GM20431 (cell line): ENCODE results near the gene CCDC63.
"Not testable (repeated sequence)": the region's sequence is repeated elsewhere in the genome, so short reads cannot be mapped to it uniquely, and the experiment has no call there.

Experiments used
- in situ Hi-C: fragments of 300-500 bp; cut with MseI, MboI; formaldehyde crosslinking; loops from one replicate; pipeline ENCODE4 v1.15.0; 2020; ENCODE audit warnings: low sequenced_read_pairs; ENCODE audit not compliant: unreplicated experiment

The CCDC63 gene

DNA sequence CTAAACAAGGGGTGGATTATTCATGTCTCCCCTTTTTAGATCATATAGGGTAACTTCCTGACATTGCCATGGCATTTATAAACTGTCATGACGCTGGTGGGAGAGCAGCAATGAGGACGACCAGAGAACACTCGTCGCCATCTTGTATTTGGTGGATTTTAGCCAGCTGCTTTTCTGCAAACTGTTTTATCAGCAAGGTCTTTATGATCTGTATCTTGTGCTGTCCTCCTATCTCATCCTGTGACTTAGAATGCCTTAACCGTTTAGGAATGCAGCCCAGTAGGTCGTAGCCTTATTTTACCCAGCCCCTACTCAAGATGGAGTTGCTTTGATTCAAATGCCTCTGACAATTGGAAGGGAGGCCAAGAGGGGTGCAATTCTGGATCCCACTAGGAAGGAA is 5.8 kb upstream of the CCDC63 start:
- in situ Hi-C loops = loop anchor here (25.0 kb wide), 1 partner anchor 129 kb away; no protein-coding TSS in a partner anchor

GRCh38 chr12:110844131-110844530 is 2.7 kb upstream of the CCDC63 start:
- in situ Hi-C loops = loop anchor here (25.0 kb wide), 1 partner anchor 132 kb away; no protein-coding TSS in a partner anchor

- in situ Hi-C loops = loop anchor here (25.0 kb wide), 1 partner anchor 132 kb away; no protein-coding TSS in a partner anchor
Measured at GRCh38 chr12:110844551-110845338, 2.0 kb upstream of the CCDC63 start.

DNA sequence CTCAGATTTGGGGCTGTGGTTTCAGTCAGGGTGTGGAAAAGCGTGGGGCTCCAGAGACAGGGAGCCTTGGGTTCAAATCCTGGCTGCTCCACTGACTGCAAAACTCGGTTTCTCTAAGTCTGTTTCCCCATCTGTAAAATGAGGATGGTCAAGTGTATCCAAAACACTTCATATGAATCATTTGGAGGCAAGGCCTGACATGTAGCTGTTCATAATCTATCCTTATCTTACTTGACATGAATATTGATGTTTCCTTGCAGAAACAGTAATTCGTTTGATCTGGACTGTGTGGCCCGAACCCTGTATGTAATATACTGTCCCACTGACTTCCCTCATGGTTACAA is 1.5 kb upstream of the CCDC63 start:
- in situ Hi-C loops = loop anchor here (25.0 kb wide), 1 partner anchor 133 kb away; no protein-coding TSS in a partner anchor

DNA sequence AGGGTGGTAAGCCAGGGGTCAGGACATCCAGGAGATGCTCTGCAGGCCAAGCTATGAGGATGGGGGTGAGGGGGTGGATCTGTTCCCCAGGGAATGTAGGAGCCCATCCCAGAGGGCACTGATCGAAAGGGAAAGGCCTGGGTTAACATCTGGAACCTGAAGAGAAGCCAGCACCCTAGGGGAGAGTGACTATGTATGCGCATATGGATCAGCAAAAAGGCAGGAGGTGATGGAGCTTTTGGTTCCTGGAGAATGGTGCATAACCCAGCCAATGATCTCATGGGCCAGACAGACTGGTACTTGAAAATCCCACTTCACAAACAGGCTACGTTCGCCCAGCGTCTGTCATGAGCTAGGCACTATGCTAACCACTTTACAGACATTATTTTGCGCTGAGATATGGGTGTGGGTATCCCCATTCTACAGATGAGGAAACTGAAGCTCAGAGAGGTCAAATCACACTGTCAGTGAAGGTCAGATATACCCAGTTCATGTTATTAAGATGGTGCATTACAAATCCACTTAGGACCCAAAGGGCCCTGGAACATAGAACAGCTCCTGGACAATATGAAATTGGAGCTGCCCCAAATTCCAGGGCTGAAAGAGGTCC is 1.6 kb downstream of the CCDC63 start:
- in situ Hi-C loops = loop anchor here (25.0 kb wide), 1 partner anchor 136 kb away; no protein-coding TSS in a partner anchor

GRCh38 chr12:110849221-110849620 is 2.4 kb downstream of the CCDC63 start:
- in situ Hi-C loops = loop anchor here (25.0 kb wide), 1 partner anchor 137 kb away; no protein-coding TSS in a partner anchor

GRCh38 chr12:110849748-110850403 is 3.1 kb downstream of the CCDC63 start:
- in situ Hi-C loops = loop anchor here (25.0 kb wide), 1 partner anchor 138 kb away; no protein-coding TSS in a partner anchor

- in situ Hi-C loops = no loop called here
Measured at GRCh38 chr12:110850762-110851161, 4.0 kb downstream of the CCDC63 start.

DNA sequence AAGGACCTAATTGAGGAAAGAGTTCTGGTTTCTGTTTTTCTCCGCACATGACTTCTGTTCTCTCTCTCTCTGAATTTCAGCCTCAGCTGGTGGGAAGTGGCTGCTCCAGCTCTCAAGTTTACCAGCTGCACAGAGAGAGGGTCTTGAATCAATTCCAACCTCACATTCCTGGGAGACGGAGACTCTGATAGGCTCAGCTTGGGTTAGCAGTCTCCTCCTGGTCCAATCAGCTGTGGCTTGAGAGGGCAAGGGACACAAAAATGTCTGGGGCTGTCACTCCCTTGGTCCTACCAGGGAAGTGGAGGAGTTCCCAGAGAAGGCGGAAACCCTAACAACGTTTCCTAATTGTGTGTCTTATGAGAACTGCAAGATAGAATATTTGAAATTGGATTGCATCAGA is 7.0 kb downstream of the CCDC63 start:
- in situ Hi-C loops = no loop called here

- in situ Hi-C loops = no loop called here
Measured at GRCh38 chr12:110856542-110856941, 9.8 kb downstream of the CCDC63 start.

DNA sequence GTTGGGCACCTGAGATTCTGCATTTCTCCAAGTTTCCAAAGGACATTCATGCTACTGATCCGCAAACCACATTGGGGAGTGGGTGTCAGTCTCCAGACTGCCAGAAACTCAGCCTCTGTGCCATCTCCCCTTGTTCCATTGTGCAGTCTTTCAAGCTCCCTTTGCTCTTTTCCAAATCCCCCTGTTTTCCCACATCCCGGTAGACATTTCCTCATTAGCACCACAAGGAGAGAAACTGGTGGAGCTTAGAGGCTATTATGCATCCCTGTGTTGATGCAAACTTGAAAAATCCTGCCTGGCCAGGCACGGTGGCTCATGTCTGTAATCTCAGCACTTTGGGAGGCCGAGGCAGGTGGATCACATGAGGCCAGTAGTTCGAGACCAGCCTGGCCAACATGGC is 10.7 kb downstream of the CCDC63 start:
- in situ Hi-C loops = no loop called here

DNA sequence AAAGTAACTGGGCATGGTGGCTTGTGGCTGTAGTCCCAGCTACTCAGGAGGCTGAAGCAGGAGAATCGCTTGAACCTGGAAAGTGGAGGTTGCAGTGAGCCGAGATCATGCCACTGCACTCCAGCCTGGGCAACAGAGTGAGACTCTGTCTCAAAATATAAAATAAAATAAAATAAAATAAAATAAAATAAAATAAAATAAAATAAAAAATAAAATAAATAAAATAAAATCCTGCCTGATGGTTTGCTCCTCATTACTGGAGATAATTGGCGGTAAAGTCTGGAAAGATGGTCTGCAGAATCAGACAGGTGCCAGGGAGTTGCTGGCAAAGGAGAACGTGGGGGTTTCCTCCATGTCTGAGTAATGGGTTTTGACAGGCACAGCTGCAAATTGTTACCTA is 11.2 kb downstream of the CCDC63 start:
- in situ Hi-C loops = not testable (repeated sequence)

DNA sequence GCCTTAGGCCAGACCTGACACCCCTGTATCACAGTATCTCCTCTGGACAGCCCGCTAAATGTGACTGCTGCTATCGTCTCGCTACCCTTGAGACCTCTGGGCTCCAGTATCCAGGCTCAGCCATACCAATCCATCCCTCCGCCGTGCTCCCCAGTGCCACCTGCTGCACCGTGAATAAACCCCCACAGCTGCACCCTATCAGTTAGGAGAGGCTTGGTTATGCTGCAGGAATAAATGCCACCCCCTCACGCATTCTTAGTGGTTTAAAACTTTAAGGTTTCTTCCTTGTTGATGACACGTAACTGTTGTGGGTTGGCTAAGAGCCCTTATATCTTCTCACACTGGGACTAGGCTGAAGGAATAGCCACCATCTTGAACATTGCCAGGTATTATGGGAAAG is 12.1 kb downstream of the CCDC63 start:
- in situ Hi-C loops = no loop called here

- in situ Hi-C loops = no loop called here
Measured at GRCh38 chr12:110860833-110861296, 14.1 kb downstream of the CCDC63 start.

DNA sequence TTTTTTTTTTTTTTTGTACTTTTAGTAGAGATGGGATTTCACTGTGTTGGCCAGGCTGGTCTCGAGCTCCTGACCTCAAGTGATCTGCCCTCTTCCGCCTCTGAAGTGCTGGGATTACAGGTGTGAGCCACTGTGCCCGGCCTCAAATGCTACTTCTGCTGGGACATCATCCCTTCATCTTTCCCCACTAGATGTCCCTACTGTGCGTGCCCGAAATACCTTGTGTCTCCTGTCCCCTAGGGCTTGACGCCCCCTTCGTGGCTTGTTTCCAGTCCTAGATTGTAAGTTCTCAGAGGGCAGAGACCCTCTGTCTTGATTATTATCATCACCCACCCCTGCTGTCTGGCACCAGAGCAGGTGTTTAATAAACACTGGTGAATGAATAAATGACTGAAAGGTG is 14.9 kb downstream of the CCDC63 start:
- in situ Hi-C loops = no loop called here

DNA sequence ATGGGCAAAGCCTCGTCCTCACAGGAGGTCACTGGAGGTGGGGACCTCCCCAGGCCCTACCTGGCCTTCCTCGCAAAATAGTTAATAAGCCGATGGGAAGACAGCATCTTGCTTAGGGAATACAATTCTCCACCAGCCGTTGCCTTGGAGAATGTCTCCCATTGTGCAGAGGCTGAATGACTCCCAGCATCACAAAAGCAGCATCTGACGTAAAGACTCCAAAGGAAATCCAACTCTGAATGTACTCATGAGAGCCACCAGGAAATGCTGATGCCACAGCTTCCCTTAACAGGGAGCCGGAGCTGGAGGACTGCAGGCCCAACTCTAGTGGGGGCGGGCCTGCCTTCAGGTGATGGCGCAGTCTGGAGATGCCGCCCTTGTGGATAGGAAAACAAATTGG is 15.5 kb downstream of the CCDC63 start:
- in situ Hi-C loops = no loop called here

- in situ Hi-C loops = no loop called here
Measured at GRCh38 chr12:110863161-110863560, 16.4 kb downstream of the CCDC63 start.

- in situ Hi-C loops = no loop called here
Measured at GRCh38 chr12:110865521-110865920, 18.7 kb downstream of the CCDC63 start.

DNA sequence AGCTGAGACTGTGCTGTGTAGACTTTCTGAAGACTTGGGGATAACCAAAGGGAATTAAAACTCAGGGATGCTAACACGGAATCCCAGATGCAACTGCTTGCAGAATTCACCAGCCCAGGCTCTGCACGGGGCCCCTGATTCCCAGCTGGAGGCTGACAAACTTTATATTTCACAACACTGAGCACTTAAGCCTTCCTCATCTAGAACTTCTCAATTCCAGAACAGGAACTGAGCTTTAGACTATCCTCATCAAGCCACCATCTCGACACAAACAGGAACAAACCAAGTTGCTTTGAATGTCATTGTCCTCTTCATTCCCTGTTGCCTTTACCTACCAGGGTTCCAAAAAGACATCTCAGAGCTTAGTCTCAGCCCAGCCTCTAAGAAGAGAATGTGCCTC is 22.2 kb downstream of the CCDC63 start:
- in situ Hi-C loops = no loop called here

DNA sequence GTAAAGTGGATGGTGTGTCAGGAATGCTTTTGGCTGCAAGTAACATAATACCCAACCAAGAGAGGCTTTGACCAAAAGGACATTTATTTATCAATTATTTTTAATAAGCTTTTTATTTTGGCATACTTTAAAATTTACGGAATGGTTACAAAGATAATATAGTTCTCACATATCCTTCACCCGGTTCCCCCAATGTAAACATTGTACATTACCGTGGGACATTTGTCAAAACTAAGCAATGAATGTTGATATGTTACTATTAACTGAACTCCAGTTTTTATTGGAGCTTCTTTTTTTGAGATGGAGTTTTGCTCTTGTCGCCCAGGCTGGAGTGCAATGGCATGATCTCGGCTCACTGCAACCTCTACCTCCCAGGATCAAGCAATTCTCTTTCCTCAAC is 23.0 kb downstream of the CCDC63 start:
- in situ Hi-C loops = no loop called here

DNA sequence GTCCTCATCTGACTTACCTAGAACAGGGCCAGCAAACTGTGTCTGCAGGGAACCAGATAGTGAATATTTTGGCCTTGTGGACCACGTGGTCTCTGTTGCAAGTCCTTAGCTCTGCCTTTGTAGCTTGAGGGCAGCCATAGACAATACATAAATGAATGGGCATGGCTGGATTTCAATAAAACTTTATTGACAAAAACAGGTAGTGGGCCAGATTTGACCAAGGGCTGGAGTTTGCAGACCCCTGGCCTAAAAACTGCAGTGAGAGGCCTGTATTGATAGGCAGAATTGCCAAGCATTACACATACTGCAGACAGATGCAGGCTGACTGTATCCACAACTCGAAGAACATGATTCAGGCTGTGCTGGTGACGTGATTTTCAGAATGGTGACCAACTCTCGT is 25.3 kb downstream of the CCDC63 start:
- in situ Hi-C loops = no loop called here
